Activated CD4-positive, alpha-beta T cell treated with anti-CD3 and anti-CD28 coated beads, Interleukin-2, amount 10 ng/mL, durations not matched to agents 24 days and 14 days (primary cell): ENCODE measurements around the gene SCN9A. TPM values are rescaled to one million over a fixed set of nuclear protein-coding genes. Genes with fewer than 3 reads are reported as not detected.
"Not testable (repeated sequence)": the region's sequence is repeated elsewhere in the genome, so short reads cannot be mapped to it uniquely, and the experiment has no call there.

ENCODE experiments used
- DNase-seq: peaks from one replicate; pipeline ENCODE4 v3.0.0; 2022
- H3K27ac Mint-ChIP-seq: one replicate; pipeline ENCODE4 v1.8.0; 2022; ENCODE audit warnings: mild to moderate bottlenecking, mixed read lengths
- H3K27me3 Mint-ChIP-seq: one replicate; pipeline ENCODE4 v1.8.0; 2022; ENCODE audit warnings: mixed read lengths
- H3K36me3 Mint-ChIP-seq: one replicate; pipeline ENCODE4 v1.8.0; 2022; ENCODE audit warnings: low read depth, mild to moderate bottlenecking, mixed read lengths
- H3K4me1 Mint-ChIP-seq: one replicate; pipeline ENCODE4 v1.8.0; 2021; ENCODE audit warnings: mixed read lengths
- H3K4me3 Mint-ChIP-seq: one replicate; pipeline ENCODE4 v1.8.0; 2022; ENCODE audit warnings: mild to moderate bottlenecking, moderate library complexity, mixed read lengths
- H3K9me3 Mint-ChIP-seq: one replicate; pipeline ENCODE4 v1.8.0; 2021; ENCODE audit warnings: mixed read lengths
- intact Hi-C: fragments of 100-400 bp; cut with micrococcal nuclease; formaldehyde crosslinking; loops from one replicate; pipeline ENCODE4 v1.15.1; 2023
- total RNA-seq: library from RNA; stranded (reverse); gene quantifications from 2 replicates; pipeline ENCODE4 v1.2.3, GENCODE V29; 2022

SCN9A gene
- total RNA-seq, 1 donor from 2014 or later, result not detected

DNA sequence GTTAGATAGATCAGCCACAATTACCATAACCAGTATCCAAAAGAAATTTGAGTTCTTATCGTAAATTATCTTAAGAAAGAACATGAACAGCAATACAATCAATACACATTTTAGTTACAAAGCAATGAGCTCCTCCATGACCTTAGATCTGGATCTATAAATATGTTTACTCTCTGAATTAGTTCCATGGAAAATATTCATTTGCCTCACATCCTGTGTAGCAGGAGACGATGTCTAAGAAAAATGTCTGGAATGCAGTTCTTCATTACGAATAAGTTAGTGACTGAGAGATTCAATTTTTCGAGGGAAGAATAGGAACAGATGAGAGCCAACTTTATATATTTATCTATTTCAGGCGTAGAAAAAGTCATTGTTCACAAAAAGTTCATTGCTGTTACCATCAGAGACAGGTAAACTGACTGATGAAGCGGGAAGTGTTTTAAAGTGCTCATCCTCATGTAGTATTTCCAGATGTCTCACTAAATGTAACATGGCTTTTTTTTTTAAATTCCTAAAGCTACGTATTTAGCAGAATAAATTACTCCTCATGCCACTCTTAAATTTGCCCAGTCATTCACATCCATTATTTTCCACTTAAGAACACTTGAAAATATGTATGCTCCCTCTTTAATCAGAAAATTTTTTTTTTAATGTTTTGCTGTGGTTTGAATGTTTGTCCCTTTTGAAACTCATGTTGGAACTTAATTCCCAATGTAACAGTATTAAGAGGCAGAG is 141.5 kb downstream of the SCN9A start:
- Mint-ChIP-seq H3K4me3 (no peak overlapping the region), H3K36me3 (no peaks in the 10 kb centered on the region), H3K9me3 (no peaks in the 10 kb centered on the region), H3K4me1 (no peaks in the 10 kb centered on the region), H3K27ac (no peak overlapping the region), H3K27me3 (no peaks in the 10 kb centered on the region)
- intact Hi-C loops, result no loop called here
- DNase-seq, result no peak

DNA sequence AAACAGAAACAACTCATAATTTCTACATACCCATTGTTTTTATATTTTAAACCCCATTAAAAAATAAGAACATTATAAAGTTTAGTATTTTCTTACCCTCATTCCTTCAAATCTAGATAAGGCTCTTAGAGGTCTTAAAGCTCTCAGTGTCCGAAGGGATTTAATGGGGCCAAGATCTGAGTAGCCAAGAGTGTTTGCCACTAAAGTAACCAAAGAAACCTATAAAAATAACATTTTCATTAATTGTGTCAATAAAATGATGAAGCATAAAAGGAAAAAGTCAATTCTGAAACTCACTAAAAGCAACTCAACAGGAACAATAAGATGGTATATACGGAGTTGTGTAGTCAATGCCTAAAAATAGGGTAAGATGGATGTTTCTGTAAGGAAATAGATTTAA is 142.5 kb downstream of the SCN9A start:
- no peaks in the 10 kb centered on the region for H3K9me3 Mint-ChIP-seq
- H3K27me3 Mint-ChIP-seq, result no peaks in the 10 kb centered on the region
- no peaks in the 10 kb centered on the region for H3K36me3 Mint-ChIP-seq
- intact Hi-C loops, result no loop called here
- H3K4me1 Mint-ChIP-seq, result no peaks in the 10 kb centered on the region
- H3K4me3 Mint-ChIP-seq, result no peak overlapping the region
- no peak for DNase-seq
- H3K27ac Mint-ChIP-seq, result no peak overlapping the region

DNA sequence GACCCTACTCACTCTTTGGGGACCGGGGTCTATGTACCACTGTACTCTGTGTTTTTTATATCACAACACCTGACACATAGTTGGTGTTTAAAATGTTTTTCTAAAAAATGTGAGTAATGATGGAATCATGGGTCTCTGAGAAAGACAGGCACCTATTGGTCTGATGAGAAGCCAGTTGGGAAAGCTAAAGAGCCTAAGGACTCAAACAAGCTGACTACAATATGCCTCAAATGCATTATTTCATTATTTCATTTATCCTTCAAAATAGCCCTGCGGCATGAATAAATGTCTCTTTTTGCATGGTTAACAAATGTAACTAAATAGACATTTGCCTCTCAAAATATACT is 145.0 kb downstream of the SCN9A start:
- no peaks in the 10 kb centered on the region for H3K36me3 Mint-ChIP-seq
- no peak for DNase-seq
- H3K27ac Mint-ChIP-seq, result no peak overlapping the region
- H3K4me1 Mint-ChIP-seq, result no peaks in the 10 kb centered on the region
- H3K27me3 Mint-ChIP-seq, result no peaks in the 10 kb centered on the region
- intact Hi-C loops, result no loop called here
- H3K9me3 Mint-ChIP-seq, result no peaks in the 10 kb centered on the region
- no peak overlapping the region for H3K4me3 Mint-ChIP-seq

DNA sequence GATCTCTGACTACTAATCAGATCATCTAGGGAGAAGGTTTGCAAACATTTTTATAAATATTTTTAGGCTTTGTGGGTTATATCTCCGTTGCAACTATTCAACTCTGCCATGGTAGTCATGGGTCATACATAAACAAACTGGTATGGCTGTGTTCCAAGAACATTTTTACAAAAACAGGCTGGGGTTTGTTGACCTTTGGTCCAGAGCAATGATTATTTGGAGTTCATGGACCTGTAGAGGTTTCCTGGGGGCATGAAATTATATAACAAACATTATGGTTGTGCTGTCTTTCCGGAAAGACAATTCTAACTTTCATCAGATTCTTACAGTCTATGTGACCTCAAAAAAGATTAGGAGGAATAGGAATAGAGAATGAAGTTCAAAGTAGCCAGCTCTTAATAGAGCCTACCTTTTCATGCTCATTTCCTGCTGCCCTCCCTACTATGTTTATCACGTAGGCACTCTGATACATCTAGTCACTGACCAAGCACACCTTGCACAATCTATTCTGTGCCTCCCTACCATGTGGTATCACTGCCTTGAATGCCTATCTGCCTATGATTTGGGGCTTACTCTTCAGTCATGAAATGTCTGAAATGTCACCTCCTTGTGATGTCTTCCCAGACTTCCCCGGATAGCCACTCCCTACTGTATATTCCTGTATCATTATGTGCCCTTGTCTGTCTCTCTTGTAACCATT is 145.6 kb downstream of the SCN9A start:
- intact Hi-C loops, result no loop called here
- H3K27ac Mint-ChIP-seq, result no peak overlapping the region
- no peak for DNase-seq
- no peaks in the 10 kb centered on the region for H3K4me1 Mint-ChIP-seq
- H3K4me3 Mint-ChIP-seq, result no peak overlapping the region
- no peaks in the 10 kb centered on the region for H3K9me3 Mint-ChIP-seq
- H3K27me3 Mint-ChIP-seq, result no peaks in the 10 kb centered on the region
- H3K36me3 Mint-ChIP-seq, result no peaks in the 10 kb centered on the region

DNA sequence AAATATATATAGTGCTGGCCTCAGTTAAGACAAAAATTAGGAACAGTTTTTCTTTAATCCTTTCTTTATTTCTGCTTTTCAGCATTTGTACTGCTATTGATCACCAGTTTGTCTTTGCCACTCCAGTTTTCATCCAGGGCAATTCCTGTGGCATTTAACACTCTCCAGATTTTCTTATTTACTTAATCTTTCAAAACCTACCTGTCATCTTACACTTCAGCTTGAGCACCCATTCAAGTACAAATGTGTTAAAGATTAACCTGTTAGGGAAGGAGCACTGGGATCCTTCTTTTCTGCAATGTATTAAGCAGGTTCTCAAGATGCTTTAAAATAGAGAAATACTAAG is 146.1 kb downstream of the SCN9A start:
- no peak overlapping the region for H3K27ac Mint-ChIP-seq
- no peaks in the 10 kb centered on the region for H3K4me1 Mint-ChIP-seq
- H3K27me3 Mint-ChIP-seq, result no peaks in the 10 kb centered on the region
- intact Hi-C loops, result no loop called here
- H3K36me3 Mint-ChIP-seq, result no peaks in the 10 kb centered on the region
- no peaks in the 10 kb centered on the region for H3K9me3 Mint-ChIP-seq
- no peak overlapping the region for H3K4me3 Mint-ChIP-seq
- no peak for DNase-seq

DNA sequence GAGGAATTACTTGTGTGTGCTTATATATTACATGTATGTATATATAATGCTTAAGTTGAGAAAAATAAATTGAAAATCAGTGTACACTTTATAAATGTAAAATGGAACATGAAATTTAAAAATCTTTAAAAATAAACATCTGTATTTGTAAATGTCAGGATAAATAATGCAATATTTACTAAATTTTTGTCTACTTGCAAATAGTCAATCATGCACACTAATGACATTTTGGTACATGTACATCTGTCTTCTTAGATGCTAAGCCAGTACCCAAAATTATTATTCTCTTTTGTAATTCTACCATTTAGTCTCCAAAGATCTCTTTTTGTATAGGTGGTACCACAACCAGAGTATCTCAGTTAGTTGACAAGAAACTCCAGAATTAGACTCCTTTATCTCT is 151.5 kb downstream of the SCN9A start:
- DNase-seq, result no peak
- H3K4me1 Mint-ChIP-seq, result no peaks in the 10 kb centered on the region
- no peaks in the 10 kb centered on the region for H3K27me3 Mint-ChIP-seq
- H3K9me3 Mint-ChIP-seq, result no peaks in the 10 kb centered on the region
- no peak overlapping the region for H3K4me3 Mint-ChIP-seq
- no peak overlapping the region for H3K27ac Mint-ChIP-seq
- no peaks in the 10 kb centered on the region for H3K36me3 Mint-ChIP-seq
- intact Hi-C loops, result no loop called here

DNA sequence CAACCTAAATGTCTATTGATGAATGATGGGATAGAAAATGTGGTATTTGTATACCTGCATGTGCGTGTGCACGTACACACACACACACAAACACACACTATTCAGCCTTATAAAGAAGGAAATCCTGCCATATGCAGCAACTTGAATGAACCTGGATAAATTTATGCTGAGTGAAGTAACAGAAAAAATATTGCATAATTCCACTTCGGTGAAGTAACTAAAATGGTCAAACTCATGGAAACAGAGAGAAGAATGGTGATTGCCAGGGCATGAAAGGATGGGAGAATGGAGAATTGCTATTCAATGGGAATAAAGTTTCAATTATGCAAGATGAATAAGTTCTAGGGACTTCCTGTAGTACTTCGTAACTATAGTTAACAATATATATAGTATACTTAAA is 152.4 kb downstream of the SCN9A start:
- Mint-ChIP-seq H3K4me1 (no peaks in the 10 kb centered on the region), H3K4me3 (no peak overlapping the region), H3K9me3 (no peaks in the 10 kb centered on the region), H3K27ac (no peak overlapping the region), H3K27me3 (no peaks in the 10 kb centered on the region), H3K36me3 (no peaks in the 10 kb centered on the region)
- no peak for DNase-seq
- intact Hi-C loops, result no loop called here

DNA sequence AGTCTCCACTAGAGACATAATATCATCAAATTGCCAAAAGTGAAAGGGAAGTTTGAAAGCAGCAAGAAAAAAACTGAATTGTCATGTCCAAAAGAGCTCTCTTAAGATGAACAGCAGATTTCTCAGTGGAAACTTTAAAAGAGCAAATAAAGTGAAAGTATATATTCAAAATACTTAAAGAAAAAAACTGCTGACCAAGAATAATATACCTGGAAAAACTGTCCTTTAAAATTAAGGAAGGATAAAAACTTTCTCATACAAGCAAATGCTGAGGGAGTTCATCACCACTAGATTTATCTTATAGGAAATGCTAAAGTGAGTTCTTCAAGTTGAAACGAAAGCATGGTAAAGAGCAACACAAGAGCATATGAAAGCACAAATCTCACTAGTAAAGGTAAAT is 164.7 kb downstream of the SCN9A start:
- DNase-seq, result no peak
- no peaks in the 10 kb centered on the region for H3K27me3 Mint-ChIP-seq
- H3K27ac Mint-ChIP-seq, result no peak overlapping the region
- intact Hi-C loops, result no loop called here
- no peak overlapping the region for H3K4me3 Mint-ChIP-seq
- peaks cover 2% of the 10 kb centered on the region for H3K9me3 Mint-ChIP-seq
- H3K36me3 Mint-ChIP-seq, result no peaks in the 10 kb centered on the region
- H3K4me1 Mint-ChIP-seq, result no peaks in the 10 kb centered on the region

DNA sequence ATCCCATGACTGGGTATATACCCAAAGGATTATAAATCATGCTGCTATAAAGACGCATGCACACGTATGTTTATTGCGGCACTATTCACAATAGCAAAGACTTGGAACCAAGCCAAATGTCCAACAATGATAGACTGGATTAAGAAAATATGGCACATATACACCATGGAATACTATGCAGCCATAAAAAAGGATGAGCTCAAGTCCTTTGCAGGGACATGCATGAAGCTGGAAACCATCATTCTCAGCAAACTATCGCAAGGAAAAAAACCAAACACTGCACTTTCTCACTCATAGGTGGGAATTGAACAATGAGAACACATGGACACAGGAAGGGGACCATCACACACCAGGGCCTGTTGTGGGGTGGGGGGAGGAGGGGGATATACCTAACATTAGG is 165.8 kb downstream of the SCN9A start:
- intact Hi-C loops, H3K36me3 Mint-ChIP-seq, H3K4me3 Mint-ChIP-seq, H3K4me1 Mint-ChIP-seq, H3K9me3 Mint-ChIP-seq, H3K27me3 Mint-ChIP-seq, H3K27ac Mint-ChIP-seq, DNase-seq: not testable (repeated sequence)

DNA sequence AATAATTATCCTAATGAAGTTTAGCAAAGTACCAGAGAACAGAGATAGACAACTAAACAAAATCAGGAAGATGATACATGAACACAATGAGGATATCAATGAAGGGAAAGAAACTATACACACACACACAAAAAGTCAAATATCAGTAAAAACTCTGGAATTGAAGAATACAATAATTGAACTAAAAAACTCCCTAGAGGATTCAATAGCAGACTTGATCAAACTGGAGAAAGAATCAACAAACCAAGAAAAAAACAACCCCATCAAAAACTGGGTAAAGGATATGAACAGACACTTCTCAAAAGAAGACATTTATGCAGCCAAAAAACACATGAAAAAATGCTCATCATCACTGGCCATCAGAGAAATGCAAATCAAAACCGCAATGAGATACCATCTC is 166.4 kb downstream of the SCN9A start:
- H3K9me3 Mint-ChIP-seq, result not testable (repeated sequence)

DNA sequence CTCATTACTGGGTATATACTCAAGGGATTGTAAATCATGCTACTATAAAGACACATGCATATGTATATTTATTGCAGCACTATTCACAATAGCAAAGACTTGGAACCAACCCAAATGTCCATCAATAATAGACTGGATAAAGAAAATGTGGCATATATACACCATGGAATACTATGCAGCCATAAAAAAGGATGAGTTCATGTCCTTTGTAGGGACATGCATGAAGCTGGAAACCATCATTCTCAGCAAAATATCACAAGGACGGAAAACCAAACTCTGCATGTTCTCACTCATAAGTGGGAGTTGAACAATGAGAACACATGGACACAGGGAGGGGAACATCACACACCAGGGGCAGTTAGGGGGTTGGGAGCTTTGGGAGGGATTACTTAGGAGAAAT is 169.6 kb downstream of the SCN9A start:
- H3K4me3 Mint-ChIP-seq, DNase-seq, H3K27ac Mint-ChIP-seq, H3K9me3 Mint-ChIP-seq, H3K4me1 Mint-ChIP-seq, H3K27me3 Mint-ChIP-seq, H3K36me3 Mint-ChIP-seq, intact Hi-C loops: not testable (repeated sequence)

More for the DNA sequence above, 166.4 kb downstream of the SCN9A start:
- H3K36me3 Mint-ChIP-seq, H3K27ac Mint-ChIP-seq, H3K4me1 Mint-ChIP-seq, H3K4me3 Mint-ChIP-seq, intact Hi-C loops, H3K27me3 Mint-ChIP-seq, DNase-seq: not testable (repeated sequence)

DNA sequence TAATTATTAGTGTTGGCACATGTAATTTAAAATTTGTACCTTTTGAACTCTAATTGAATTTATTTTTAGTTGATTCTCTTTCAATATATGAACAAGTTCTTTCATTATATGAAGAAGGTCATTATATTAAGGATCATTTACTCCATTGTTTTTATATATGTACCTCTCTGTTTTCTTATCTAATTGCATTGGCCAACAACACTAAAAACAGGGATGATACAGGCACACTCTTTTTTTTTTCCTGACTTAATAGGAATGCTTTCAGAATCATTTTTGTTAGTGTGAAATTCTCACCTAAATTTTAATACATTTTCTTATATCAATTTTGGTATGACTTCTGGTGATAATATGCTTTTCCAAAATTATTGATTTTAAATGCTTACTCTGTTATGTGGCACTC is 173.0 kb downstream of the SCN9A start:
- no peak overlapping the region for H3K4me3 Mint-ChIP-seq
- H3K9me3 Mint-ChIP-seq, result peaks cover 3% of the 10 kb centered on the region
- no peak for DNase-seq
- no peaks in the 10 kb centered on the region for H3K4me1 Mint-ChIP-seq
- H3K27ac Mint-ChIP-seq, result no peak overlapping the region
- intact Hi-C loops, result no loop called here
- no peaks in the 10 kb centered on the region for H3K36me3 Mint-ChIP-seq
- H3K27me3 Mint-ChIP-seq, result no peaks in the 10 kb centered on the region

DNA sequence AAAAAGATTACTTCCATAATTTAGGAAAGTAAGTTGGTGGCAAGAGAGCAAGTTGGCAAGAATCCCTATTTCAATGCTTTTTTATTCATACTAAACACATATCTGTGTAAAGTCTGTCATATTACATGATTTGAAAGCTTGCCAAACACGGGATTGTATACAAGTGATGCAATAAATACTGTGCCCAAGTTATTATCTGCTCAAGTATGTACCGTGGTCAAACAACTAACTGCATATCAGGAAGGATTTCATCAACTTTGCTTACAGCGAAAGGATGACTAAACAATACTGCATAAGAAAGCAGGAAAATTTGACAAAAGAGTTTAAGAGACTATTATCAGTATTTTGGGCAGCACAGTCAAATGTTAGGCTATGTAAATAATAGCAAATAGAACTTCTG is 178.3 kb downstream of the SCN9A start:
- Mint-ChIP-seq H3K4me3 (no peak overlapping the region), H3K9me3 (no peaks in the 10 kb centered on the region), H3K36me3 (no peaks in the 10 kb centered on the region), H3K27me3 (no peaks in the 10 kb centered on the region), H3K27ac (no peak overlapping the region), H3K4me1 (no peaks in the 10 kb centered on the region)
- no peak for DNase-seq
- intact Hi-C loops, result no loop called here

DNA sequence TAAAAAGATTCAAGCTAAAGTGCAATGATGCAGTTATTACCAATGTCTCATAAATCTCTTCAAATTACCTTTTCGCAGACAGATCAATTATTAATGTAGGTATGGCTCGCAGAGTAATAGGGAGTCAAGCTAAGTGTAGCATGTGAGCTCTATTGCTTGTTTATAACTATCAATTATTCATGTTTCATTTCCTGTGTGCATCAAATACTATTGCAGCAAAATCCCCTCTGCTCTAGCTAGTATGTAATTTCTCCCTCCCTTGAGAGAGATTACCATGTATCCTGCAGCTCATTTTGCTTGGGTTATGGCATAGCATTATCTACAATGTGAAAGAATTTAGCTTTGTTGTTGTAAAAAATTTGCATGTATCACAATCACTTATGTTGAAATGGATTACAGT is 182.3 kb downstream of the SCN9A start:
- Mint-ChIP-seq H3K9me3 (no peaks in the 10 kb centered on the region), H3K4me1 (no peaks in the 10 kb centered on the region), H3K27ac (no peak overlapping the region), H3K27me3 (no peaks in the 10 kb centered on the region), H3K36me3 (no peaks in the 10 kb centered on the region), H3K4me3 (no peak overlapping the region)
- no peak for DNase-seq
- intact Hi-C loops, result no loop called here

DNA sequence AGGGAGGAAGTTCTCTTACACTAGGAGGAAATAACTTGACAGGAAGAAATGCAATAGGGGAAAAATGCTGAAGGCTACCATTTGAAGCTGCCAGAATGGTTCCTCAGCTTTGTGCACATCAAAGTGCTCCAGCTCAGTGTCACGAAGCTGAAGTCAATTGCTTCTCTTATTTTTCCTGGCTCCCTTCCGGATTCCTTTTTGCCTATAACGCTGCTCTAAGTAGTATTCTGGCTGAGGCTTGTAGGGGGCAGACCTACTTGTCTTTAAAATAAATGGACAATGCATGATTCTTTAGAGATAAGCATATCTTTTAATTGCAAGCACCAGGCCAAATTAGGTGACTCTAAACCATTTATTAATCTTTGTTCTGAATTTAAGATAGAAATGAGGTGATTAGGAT is 187.7 kb downstream of the SCN9A start:
- H3K4me1 Mint-ChIP-seq, result no peaks in the 10 kb centered on the region

More for the DNA sequence above, 187.7 kb downstream of the SCN9A start:
- intact Hi-C loops, result no loop called here
- Mint-ChIP-seq H3K27ac (no peak overlapping the region), H3K4me3 (no peak overlapping the region), H3K36me3 (no peaks in the 10 kb centered on the region), H3K27me3 (no peaks in the 10 kb centered on the region), H3K9me3 (no peaks in the 10 kb centered on the region)
- DNase-seq, result no peak
